GM12878 (cell line): Measurements from ENCODE around the gene C8G. TPM values are rescaled to one million over a fixed set of nuclear protein-coding genes. Genes with fewer than 3 reads are reported as not detected.

Experiments used
- ATAC-seq: fragments of 200-7000 bp; cut with Tn5 transposase; 3 replicates; pipeline ENCODE4 v1.9.1; 2020; ENCODE audit warnings: mild to moderate bottlenecking, moderate library complexity
- BruUV-seq: library from RNA; stranded (reverse); fragments of 400-500 nt; replicated peaks from 2 replicates; lab custom pipeline; 2021; lab: Mats Ljungman, UMichigan
- CTCF ChIA-PET: fragments of 300-600 bp; sonication (Branson Sonifier 250); formaldehyde crosslinking; extraction: SDS; loops from one replicate; lab custom pipeline; 2021; ENCODE audit warnings: inconsistent platforms; lab: Yijun Ruan, JAX
- POLR2A ChIA-PET: fragments of 350-600 bp; formaldehyde crosslinking; extraction: SDS; loops from one replicate; lab custom pipeline; 2021; ENCODE audit warnings: inconsistent platforms; lab: Charles Lee
- RAD21 ChIA-PET: fragments of 300-600 bp; sonication (Branson Sonifier 250); formaldehyde crosslinking; loops from one replicate; lab custom pipeline; 2023; ENCODE audit warnings: antibody characterized with exemption; ENCODE audit not compliant: unreplicated experiment; lab: Charles Lee
- SMC1A ChIA-PET: fragments of 300-600 bp; sonication (Branson Sonifier 250); formaldehyde crosslinking; loops from one replicate; lab custom pipeline; 2023; ENCODE audit not compliant: unreplicated experiment, uncharacterized antibody; lab: Charles Lee
- DNase-seq: peaks from one replicate; pipeline ENCODE4 v3.0.0-alpha.2; 2011; ENCODE audit warnings: low read depth, low spot score
- FAIRE-seq: peaks from 3 replicates; lab custom pipeline; 2011; peaks lifted over from hg19 to GRCh38; lab: Jason Lieb, UNC
- H2AFZ ChIP-seq: 2 replicates; pipeline ENCODE4 v1.6.0; 2011; ENCODE audit warnings: low read depth, low read length, control low read depth; ENCODE audit not compliant: control insufficient read depth
- H3K27ac ChIP-seq: 2 replicates; pipeline ENCODE4 v1.5.1; 2011; ENCODE audit warnings: control low read depth; ENCODE audit not compliant: control insufficient read depth, insufficient read depth
- H3K27me3 ChIP-seq, 2 experiments: replicated peaks in 1 of 2; 2 replicates each; pipeline versions ENCODE4 v1.6.0 to v1.6.1; 2011; ENCODE audit warnings: low read length in 1 of 2; ENCODE audit not compliant: control insufficient read depth in 2 of 2, insufficient read depth in 2 of 2
- H3K36me3 ChIP-seq, 2 experiments: 2 replicates each; pipeline ENCODE4 v1.5.1; 2011; ENCODE audit warnings: low read length in 1 of 2; ENCODE audit not compliant: control insufficient read depth in 2 of 2, insufficient read depth in 2 of 2
- H3K4me1 ChIP-seq: 2 replicates; pipeline ENCODE4 v1.6.1; 2011; ENCODE audit warnings: mild to moderate bottlenecking, low read length, moderate library complexity, mixed read lengths; ENCODE audit not compliant: control insufficient read depth, insufficient read depth
- H3K4me2 ChIP-seq: 2 replicates; pipeline ENCODE4 v1.6.0; 2011; ENCODE audit warnings: control low read depth; ENCODE audit not compliant: control insufficient read depth, insufficient read depth
- H3K4me3 ChIP-seq: fragments of 200-600 bp; sonication (generic); 2 replicates; pipeline ENCODE4 v1.5.1; 2016
- H3K79me2 ChIP-seq: 2 replicates; pipeline ENCODE4 v1.6.0; 2011; ENCODE audit warnings: low read length; ENCODE audit not compliant: control insufficient read depth, insufficient read depth
- H3K9ac ChIP-seq: 2 replicates; pipeline ENCODE4 v1.8.0; 2011; ENCODE audit warnings: low read length, control low read depth, mixed read lengths; ENCODE audit not compliant: control insufficient read depth, insufficient read depth
- H3K9me3 ChIP-seq: replicated peaks from 3 replicates; pipeline ENCODE4 v1.5.1; 2011; ENCODE audit warnings: mild to moderate bottlenecking, low read length; ENCODE audit not compliant: control insufficient read depth, insufficient read depth
- H4K20me1 ChIP-seq: 2 replicates; pipeline ENCODE4 v1.6.0; 2011; ENCODE audit not compliant: control insufficient read depth, insufficient read depth
- ATF2 ChIP-seq: IDR thresholded peaks from 2 replicates; pipeline ENCODE4 v1.6.1; 2012; ENCODE audit warnings: low read length, inconsistent platforms
- ETV6 ChIP-seq, 2 experiments: fragments of 450-650 bp in 1 of 2; IDR thresholded peaks in 1 of 2; conservative IDR thresholded peaks in 1 of 2; 2 replicates each; pipeline ENCODE4 v1.6.1; 2014; ENCODE audit warnings: antibody characterized with exemption in 1 of 2, borderline replicate concordance in 1 of 2, low read depth in 1 of 2, mild to moderate bottlenecking in 1 of 2, moderate library complexity in 1 of 2
- HDAC2 ChIP-seq: fragments of 200-600 bp; sonication (generic); IDR thresholded peaks from 2 replicates; pipeline ENCODE4 v1.6.1; 2017
- JUNB ChIP-seq: IDR thresholded peaks from 2 replicates; pipeline ENCODE4 v1.6.1; 2016; ENCODE audit warnings: antibody characterized with exemption, mild to moderate bottlenecking
- MLLT1 ChIP-seq: fragments of 450-650 bp; IDR thresholded peaks from 2 replicates; pipeline ENCODE4 v1.6.1; 2016; ENCODE audit warnings: mild to moderate bottlenecking
- NFXL1 ChIP-seq: fragments of 450-650 bp; IDR thresholded peaks from 2 replicates; pipeline ENCODE4 v1.6.1; 2017; ENCODE audit warnings: antibody characterized with exemption, mild to moderate bottlenecking, borderline replicate concordance
- NFYB ChIP-seq: IDR thresholded peaks from 2 replicates; pipeline ENCODE4 v1.6.1; 2011; ENCODE audit warnings: low read depth, mild to moderate bottlenecking, low read length, improper control_type of control experiment, moderate library complexity; ENCODE audit not compliant: insufficient read depth
- NR2C2 ChIP-seq: IDR thresholded peaks from 2 replicates; pipeline ENCODE4 v1.6.1; 2011; ENCODE audit warnings: borderline replicate concordance, low read depth; ENCODE audit not compliant: control insufficient read depth, insufficient read length
- PBX3 ChIP-seq: IDR thresholded peaks from 2 replicates; pipeline ENCODE4 v1.6.1; 2011; ENCODE audit warnings: mild to moderate bottlenecking, low read depth, low read length, moderate library complexity; ENCODE audit not compliant: insufficient replicate concordance
- RAD51 ChIP-seq: fragments of 450-650 bp; IDR thresholded peaks from 2 replicates; pipeline ENCODE4 v1.6.1; 2016; ENCODE audit warnings: moderate library complexity, mild to moderate bottlenecking, inconsistent platforms
- RBBP5 ChIP-seq: fragments of 200-600 bp; sonication (generic); conservative IDR thresholded peaks from 2 replicates; pipeline ENCODE4 v1.6.1; 2016
- RFX5 ChIP-seq: IDR thresholded peaks from 2 replicates; pipeline ENCODE4 v1.6.1; 2011; ENCODE audit warnings: low read depth, low read length, improper control_type of control experiment
- SMAD1 ChIP-seq: fragments of 450-650 bp; IDR thresholded peaks from 2 replicates; pipeline ENCODE4 v1.6.1; 2018; ENCODE audit warnings: mild to moderate bottlenecking, low read depth; ENCODE audit not compliant: partially characterized antibody
- ZNF24 ChIP-seq: fragments of 450-650 bp; IDR thresholded peaks from 2 replicates; pipeline ENCODE4 v1.6.1; 2017; ENCODE audit warnings: antibody characterized with exemption, mild to moderate bottlenecking
- ZSCAN29 ChIP-seq: fragments of 450-650 bp; IDR thresholded peaks from 2 replicates; pipeline ENCODE4 v1.6.1; 2017; ENCODE audit warnings: mild to moderate bottlenecking, moderate library complexity
- WGBS: methylation state at CpG from one replicate; pipeline ENCODE4 v1.1.6; 2016; ENCODE audit warnings: low lambda C conversion rate; ENCODE audit not compliant: insufficient replicate concordance, insufficient coverage; ENCODE audit errors: missing lambda C conversion rate; 5-methylcytosine and 5-hydroxymethylcytosine counted together
- in situ Hi-C: fragments of 300-500 bp; cut with MboI; formaldehyde crosslinking; loops from 9 replicates; pipeline ENCODE4 v1.14.3; 2018; ENCODE audit warnings: mixed read lengths
- intact Hi-C: fragments of 100-400 bp; cut with micrococcal nuclease; formaldehyde crosslinking; loops from one replicate; pipeline ENCODE4 v1.14.2; 2022; ENCODE audit not compliant: unreplicated experiment
- polyA plus RNA-seq, 11 experiments: library from polyadenylated mRNA; depleted of rRNA in 4 of 11; unstranded in 6 of 11; stranded (reverse) in 5 of 11; fragments of >200 nt; fragmentation: Nextera tagmentation in 4 of 11; fragmentation: Illumina TruSeq in 1 of 11; extraction: Ambion mirVana in 4 of 11; extraction: Trizol in 1 of 11; gene quantifications; 1 replicate in 1 of 11; 2 replicates in 10 of 11; pipeline versions ENCODE4 v1.2.1 to v1.2.3, GENCODE V29; 2011 to 2016; ENCODE audit warnings: inconsistent platforms in 2 of 11, missing spikeins in 2 of 11, low read depth in 1 of 11
- total RNA-seq, 4 experiments: library from RNA; depleted of rRNA in 3 of 4; stranded (reverse); fragments of >200 nt in 3 of 4; fragmentation: Illumina TruSeq in 1 of 4; extraction: Trizol in 1 of 4; gene quantifications; 2 replicates each; pipeline versions ENCODE4 v1.2.1 to v1.2.3, GENCODE V29; 2013 to 2021
- TF ChIP-seq, protein P1 (sequence below): fragments of 450-650 bp; IDR thresholded peaks from 2 replicates; pipeline ENCODE4 v1.6.1; 2017; ENCODE audit warnings: mild to moderate bottlenecking, moderate library complexity

Gene C8G
- total and polyA plus RNA-seq, 10 of the 15 experiments (the other 5 are each of a cell fraction or from before 2014, with no cell fraction given), result 0.26 to 0.69 (median 0.50) TPM; not detected in 7

DNA sequence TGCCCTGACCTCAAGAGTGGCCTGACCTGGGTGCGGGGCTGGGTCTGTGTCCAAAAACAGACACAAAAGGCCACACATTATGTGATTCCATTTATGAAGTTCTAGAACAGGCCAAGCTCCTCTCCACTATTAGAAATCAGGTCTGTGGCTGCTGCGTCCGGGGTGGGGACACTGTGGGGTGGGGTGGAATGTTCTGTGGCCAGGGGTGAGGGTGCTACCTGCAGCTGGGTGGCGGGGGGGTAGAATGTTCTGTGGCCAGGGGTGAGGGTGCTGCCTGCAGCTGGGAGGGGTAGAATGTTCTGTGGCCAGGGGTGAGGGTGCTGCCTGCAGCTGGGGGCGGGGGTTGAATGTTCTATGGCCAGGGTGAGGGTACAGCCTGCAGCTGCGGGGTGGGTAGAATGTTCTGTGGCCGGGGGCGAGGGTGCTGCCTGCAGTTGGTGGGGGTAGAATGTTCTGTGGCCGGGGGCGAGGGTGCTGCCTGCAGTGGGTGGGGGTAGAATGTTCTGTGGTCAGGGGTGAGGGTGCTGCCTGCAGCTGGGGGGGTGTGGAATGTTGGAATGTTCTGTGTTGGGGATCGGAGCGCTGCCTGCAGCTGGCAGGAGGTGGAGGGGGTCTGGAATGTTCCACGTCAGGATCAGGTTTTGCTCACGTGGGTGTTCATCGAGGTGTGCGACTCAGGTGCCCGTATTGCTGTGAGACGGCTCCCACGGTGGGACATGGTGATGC, 15.3 kb downstream of the C8G start:
- no peak for DNase-seq
- Histone ChIP-seq H4K20me1 (no peaks in the 10 kb centered on the region; the same call in 1 of the 2 replicates), H3K4me2 (no peak overlapping the region), H2AFZ (no peak overlapping the region), H3K27ac (no peak overlapping the region), H3K27me3 (no peaks in the 10 kb centered on the region), H3K4me3 (no peak overlapping the region), H3K36me3 (no peaks in the 10 kb centered on the region), H3K9ac (no peak overlapping the region), H3K9me3 (no peaks in the 10 kb centered on the region), H3K79me2 (no peaks in the 10 kb centered on the region), H3K4me1 (no peaks in the 10 kb centered on the region)
- RAD21 ChIA-PET, result interaction anchor here (0.6 to 1.3 kb wide), 2 partner anchors 12 to 14 kb away, joined by 3 to 5 read pairs; no protein-coding TSS in a partner anchor
- CTCF ChIA-PET, result interaction anchor here (1.3 kb wide), 1 partner anchor 13 kb away, joined by 5 read pairs; no protein-coding TSS in a partner anchor
- in situ Hi-C loops (no loop called here), intact Hi-C loops (no loop called here)
- SMC1A ChIA-PET, result no interaction called here
- no peak for FAIRE-seq
- no peak for ATAC-seq
- BruUV-seq, result no TSS peak
- WGBS, result 30% methylated on average over 18 of the region's 19 CpGs
- POLR2A ChIA-PET, result interaction anchor here (0.6 kb wide), 1 partner anchor 109 kb away, joined by 4 read pairs; no protein-coding TSS in a partner anchor
- TF ChIP-seq NFYB, result no peak
- no peak for TF ChIP-seq PBX3
- no peak for TF ChIP-seq RBBP5
- no peak for TF ChIP-seq ETV6 (conservative IDR thresholded peaks at IDR 0.05 in 1 of 2, IDR thresholded peaks at IDR 0.05 in 1 of 2; ENCODE audit: borderline replicate concordance in 1 of 2, low read depth in 1 of 2)
- TF ChIP-seq, protein P1, sequence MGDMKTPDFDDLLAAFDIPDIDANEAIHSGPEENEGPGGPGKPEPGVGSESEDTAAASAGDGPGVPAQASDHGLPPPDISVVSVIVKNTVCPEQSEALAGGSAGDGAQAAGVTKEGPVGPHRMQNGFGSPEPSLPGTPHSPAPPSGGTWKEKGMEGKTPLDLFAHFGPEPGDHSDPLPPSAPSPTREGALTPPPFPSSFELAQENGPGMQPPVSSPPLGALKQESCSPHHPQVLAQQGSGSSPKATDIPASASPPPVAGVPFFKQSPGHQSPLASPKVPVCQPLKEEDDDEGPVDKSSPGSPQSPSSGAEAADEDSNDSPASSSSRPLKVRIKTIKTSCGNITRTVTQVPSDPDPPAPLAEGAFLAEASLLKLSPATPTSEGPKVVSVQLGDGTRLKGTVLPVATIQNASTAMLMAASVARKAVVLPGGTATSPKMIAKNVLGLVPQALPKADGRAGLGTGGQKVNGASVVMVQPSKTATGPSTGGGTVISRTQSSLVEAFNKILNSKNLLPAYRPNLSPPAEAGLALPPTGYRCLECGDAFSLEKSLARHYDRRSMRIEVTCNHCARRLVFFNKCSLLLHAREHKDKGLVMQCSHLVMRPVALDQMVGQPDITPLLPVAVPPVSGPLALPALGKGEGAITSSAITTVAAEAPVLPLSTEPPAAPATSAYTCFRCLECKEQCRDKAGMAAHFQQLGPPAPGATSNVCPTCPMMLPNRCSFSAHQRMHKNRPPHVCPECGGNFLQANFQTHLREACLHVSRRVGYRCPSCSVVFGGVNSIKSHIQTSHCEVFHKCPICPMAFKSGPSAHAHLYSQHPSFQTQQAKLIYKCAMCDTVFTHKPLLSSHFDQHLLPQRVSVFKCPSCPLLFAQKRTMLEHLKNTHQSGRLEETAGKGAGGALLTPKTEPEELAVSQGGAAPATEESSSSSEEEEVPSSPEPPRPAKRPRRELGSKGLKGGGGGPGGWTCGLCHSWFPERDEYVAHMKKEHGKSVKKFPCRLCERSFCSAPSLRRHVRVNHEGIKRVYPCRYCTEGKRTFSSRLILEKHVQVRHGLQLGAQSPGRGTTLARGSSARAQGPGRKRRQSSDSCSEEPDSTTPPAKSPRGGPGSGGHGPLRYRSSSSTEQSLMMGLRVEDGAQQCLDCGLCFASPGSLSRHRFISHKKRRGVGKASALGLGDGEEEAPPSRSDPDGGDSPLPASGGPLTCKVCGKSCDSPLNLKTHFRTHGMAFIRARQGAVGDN, result no peak
- TF ChIP-seq ZNF24, result no peak
- TF ChIP-seq SMAD1, result no peak
- TF ChIP-seq NFXL1, result no peak
- no peak for TF ChIP-seq HDAC2
- TF ChIP-seq NR2C2, result no peak
- TF ChIP-seq JUNB, result no peak
- TF ChIP-seq MLLT1, result no peak
- no peak for TF ChIP-seq RFX5
- no peak for TF ChIP-seq RAD51
- TF ChIP-seq ATF2, result no peak
- TF ChIP-seq ZSCAN29, result no peak
